ENCODE measurements around the gene HOXD13.

The HOXD13 gene

DNA sequence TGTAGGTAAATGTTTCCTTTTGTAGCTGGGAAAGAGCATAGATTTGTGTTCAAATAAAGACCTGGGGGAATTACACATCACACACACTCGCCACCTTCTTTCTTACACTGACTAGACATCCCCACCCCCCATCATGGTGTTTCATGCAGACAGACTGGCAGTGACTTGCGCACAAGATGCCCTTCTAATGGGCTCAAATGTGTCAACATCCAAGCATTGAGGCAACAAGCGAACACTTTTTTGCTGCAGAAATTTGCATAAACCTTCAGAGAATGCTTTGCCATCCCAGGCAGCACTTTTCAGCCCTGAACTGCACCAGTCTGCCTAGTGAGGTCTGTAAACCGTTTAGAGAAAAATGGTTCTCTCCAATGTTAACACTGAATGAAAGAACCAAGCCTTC, 41.5 kb downstream of the HOXD13 start:
- no peaks in the 10 kb centered on the region for H3K9me3 ChIP-seq (ENCODE audit: insufficient read depth, low read length, severe bottlenecking)
- no peak overlapping the region for H3K4me3 ChIP-seq (ENCODE audit: low read depth in 1 of 2, low read length in 2 of 2)
- peaks cover 10% of the 10 kb centered on the region for H3K27me3 ChIP-seq (ENCODE audit: insufficient read depth, low read length, poor library complexity)
- ATAC-seq (ENCODE audit: insufficient read depth, low read depth) (no peak), DNase-seq (no peak)
- no peaks in the 10 kb centered on the region for H3K79me2 ChIP-seq (ENCODE audit: insufficient read depth, low read length)
- no peak overlapping the region for H3K4me2 ChIP-seq (ENCODE audit: insufficient read depth, low read length)
- H3K9ac ChIP-seq (ENCODE audit: low read depth, low read length) = no peak overlapping the region
- TF ChIP-seq, protein P1, sequence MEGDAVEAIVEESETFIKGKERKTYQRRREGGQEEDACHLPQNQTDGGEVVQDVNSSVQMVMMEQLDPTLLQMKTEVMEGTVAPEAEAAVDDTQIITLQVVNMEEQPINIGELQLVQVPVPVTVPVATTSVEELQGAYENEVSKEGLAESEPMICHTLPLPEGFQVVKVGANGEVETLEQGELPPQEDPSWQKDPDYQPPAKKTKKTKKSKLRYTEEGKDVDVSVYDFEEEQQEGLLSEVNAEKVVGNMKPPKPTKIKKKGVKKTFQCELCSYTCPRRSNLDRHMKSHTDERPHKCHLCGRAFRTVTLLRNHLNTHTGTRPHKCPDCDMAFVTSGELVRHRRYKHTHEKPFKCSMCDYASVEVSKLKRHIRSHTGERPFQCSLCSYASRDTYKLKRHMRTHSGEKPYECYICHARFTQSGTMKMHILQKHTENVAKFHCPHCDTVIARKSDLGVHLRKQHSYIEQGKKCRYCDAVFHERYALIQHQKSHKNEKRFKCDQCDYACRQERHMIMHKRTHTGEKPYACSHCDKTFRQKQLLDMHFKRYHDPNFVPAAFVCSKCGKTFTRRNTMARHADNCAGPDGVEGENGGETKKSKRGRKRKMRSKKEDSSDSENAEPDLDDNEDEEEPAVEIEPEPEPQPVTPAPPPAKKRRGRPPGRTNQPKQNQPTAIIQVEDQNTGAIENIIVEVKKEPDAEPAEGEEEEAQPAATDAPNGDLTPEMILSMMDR (IDR thresholded peaks at IDR 0.05; ENCODE audit: borderline replicate concordance, extremely low read depth, low read length, poor library complexity, severe bottlenecking) = no peak
- no peak for TF ChIP-seq EZH2 (IDR thresholded peaks at IDR 0.05; ENCODE audit: borderline replicate concordance, low read depth, low read length, severe bottlenecking)
- no peak overlapping the region for H2AFZ ChIP-seq (ENCODE audit: low read depth, low read length)
- no peaks in the 10 kb centered on the region for H3K36me3 ChIP-seq (ENCODE audit: insufficient read depth, low read length)
- H3K4me1 ChIP-seq (ENCODE audit: insufficient read depth, low read length) = no peaks in the 10 kb centered on the region
- H3K27ac ChIP-seq (ENCODE audit: low read length) = no peak overlapping the region
- H4K20me1 ChIP-seq (ENCODE audit: insufficient read depth, low read length) = no peaks in the 10 kb centered on the region

DNA sequence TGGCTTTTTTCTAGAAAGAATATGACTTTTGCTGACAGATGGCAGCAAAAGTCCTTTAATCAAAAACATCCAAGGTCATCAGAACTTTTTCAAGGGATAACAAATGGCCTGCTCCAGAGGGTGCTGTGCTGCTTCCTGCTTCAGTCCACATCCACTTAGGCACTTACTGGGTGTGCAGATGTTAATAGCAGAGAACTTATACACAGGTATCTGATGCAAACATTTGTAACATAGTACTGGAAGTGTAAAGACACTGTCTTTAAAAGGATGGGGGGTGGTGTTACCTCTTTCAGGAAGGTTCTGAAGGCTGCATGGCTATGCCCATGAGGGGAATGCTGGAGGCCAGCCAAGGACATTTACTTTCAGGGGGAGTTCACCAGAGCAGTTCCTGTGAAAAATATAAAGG, 42.5 kb downstream of the HOXD13 start:
- no peaks in the 10 kb centered on the region for H3K36me3 ChIP-seq (ENCODE audit: insufficient read depth, low read length)
- H3K79me2 ChIP-seq (ENCODE audit: insufficient read depth, low read length) = no peaks in the 10 kb centered on the region
- H2AFZ ChIP-seq (ENCODE audit: low read depth, low read length) = no peak overlapping the region
- H3K4me2 ChIP-seq (ENCODE audit: insufficient read depth, low read length) = no peak overlapping the region
- no peak for DNase-seq
- H3K4me1 ChIP-seq (ENCODE audit: insufficient read depth, low read length) = peaks cover under 1% of the 10 kb centered on the region
- no peak for ATAC-seq (ENCODE audit: insufficient read depth, low read depth)
- no peak overlapping the region for H3K9ac ChIP-seq (ENCODE audit: low read depth, low read length)
- TF ChIP-seq, protein P1 (IDR thresholded peaks at IDR 0.05; ENCODE audit: borderline replicate concordance, extremely low read depth, low read length, poor library complexity, severe bottlenecking) = no peak
- H3K27me3 ChIP-seq (ENCODE audit: insufficient read depth, low read length, poor library complexity) = peaks cover 10% of the 10 kb centered on the region
- H4K20me1 ChIP-seq (ENCODE audit: insufficient read depth, low read length) = no peaks in the 10 kb centered on the region
- H3K27ac ChIP-seq (ENCODE audit: low read length) = no peak overlapping the region
- no peaks in the 10 kb centered on the region for H3K9me3 ChIP-seq (ENCODE audit: insufficient read depth, low read length, severe bottlenecking)
- no peak overlapping the region for H3K4me3 ChIP-seq (ENCODE audit: low read depth in 1 of 2, low read length in 2 of 2)

DNA sequence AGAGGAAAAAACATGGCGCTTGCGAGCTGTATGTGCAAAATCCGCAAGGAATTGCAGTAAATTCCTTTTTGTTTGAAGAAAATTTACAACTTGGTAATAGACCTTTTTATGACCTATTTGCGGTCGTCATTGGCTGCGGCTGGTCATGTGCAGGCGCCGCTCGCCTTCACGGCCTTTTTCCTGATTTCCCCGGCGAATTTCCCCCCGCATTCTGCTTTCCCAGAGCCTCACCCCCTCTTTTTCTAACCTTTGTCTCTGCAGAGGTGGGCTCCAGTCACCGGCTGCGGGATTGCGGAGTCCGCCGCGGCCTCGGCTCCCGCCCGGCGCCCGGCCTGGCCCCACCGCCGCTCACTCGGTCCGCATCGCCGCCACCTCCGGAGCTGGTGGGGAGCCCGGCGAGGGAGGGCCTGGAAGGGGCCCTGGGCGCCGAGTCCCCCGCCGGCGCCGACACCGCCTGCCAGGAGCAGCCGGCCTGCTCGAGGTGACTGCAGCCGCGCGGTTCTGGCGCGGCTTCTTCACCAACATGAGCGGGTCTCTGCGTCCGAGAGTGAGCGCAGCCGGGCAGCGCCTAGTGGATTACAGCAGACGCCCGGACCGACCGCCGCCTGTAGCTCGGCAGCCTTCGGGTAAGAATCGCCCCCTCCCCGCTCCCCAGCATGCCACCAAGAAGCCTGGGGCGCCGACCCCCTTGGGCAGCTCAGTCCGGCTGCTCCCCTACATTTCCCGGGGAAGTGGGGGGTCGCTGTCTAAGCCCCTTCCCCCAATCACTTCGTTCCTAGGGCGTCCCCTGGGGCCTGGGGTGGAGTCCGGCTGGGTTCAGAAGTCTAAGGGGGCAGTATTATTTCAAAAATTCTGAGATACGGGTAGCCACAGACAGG, 44.1 kb downstream of the HOXD13 start:
- H3K4me2 ChIP-seq (ENCODE audit: insufficient read depth, low read length) = no peak overlapping the region

More for the DNA sequence above, 44.1 kb downstream of the HOXD13 start:
- no peak overlapping the region for H3K9ac ChIP-seq (ENCODE audit: low read depth, low read length)
- H3K4me3 ChIP-seq (ENCODE audit: low read depth in 1 of 2, low read length in 2 of 2) = no peak overlapping the region
- H4K20me1 ChIP-seq (ENCODE audit: insufficient read depth, low read length) = no peaks in the 10 kb centered on the region
- peaks cover 12% of the 10 kb centered on the region for H3K4me1 ChIP-seq (ENCODE audit: insufficient read depth, low read length)
- no peak for DNase-seq
- no peaks in the 10 kb centered on the region for H3K79me2 ChIP-seq (ENCODE audit: insufficient read depth, low read length)
- ATAC-seq (ENCODE audit: insufficient read depth, low read depth) = no peak
- no peak for TF ChIP-seq EZH2 (IDR thresholded peaks at IDR 0.05; ENCODE audit: borderline replicate concordance, low read depth, low read length, severe bottlenecking)
- TF ChIP-seq, protein P1 (IDR thresholded peaks at IDR 0.05; ENCODE audit: borderline replicate concordance, extremely low read depth, low read length, poor library complexity, severe bottlenecking) = no peak
- no peak overlapping the region for H3K27ac ChIP-seq (ENCODE audit: low read length)
- no peaks in the 10 kb centered on the region for H3K36me3 ChIP-seq (ENCODE audit: insufficient read depth, low read length)
- no peaks in the 10 kb centered on the region for H3K9me3 ChIP-seq (ENCODE audit: insufficient read depth, low read length, severe bottlenecking)
- peaks cover 7% of the 10 kb centered on the region for H3K27me3 ChIP-seq (ENCODE audit: insufficient read depth, low read length, poor library complexity)
- no peak overlapping the region for H2AFZ ChIP-seq (ENCODE audit: low read depth, low read length)

Data from DND-41 (cell line).